GM23248 (cell line): Measurements from ENCODE around the gene NALCN.

Experiments
- EZH2 ChIP-seq: fragments of 200-600 bp; sonication (generic); IDR thresholded peaks from 2 replicates; pipeline ENCODE4 v1.6.1; 2018; ENCODE audit warnings: antibody characterized with exemption, mild to moderate bottlenecking; ENCODE audit not compliant: insufficient read depth, poor library complexity, severe bottlenecking
- EZH2phosphoT487 ChIP-seq: fragments of 200-600 bp; sonication (generic); IDR thresholded peaks from 2 replicates; pipeline ENCODE4 v1.6.1; 2018; ENCODE audit warnings: antibody characterized with exemption, moderate library complexity, mild to moderate bottlenecking, low read depth; ENCODE audit not compliant: insufficient read depth

DNA sequence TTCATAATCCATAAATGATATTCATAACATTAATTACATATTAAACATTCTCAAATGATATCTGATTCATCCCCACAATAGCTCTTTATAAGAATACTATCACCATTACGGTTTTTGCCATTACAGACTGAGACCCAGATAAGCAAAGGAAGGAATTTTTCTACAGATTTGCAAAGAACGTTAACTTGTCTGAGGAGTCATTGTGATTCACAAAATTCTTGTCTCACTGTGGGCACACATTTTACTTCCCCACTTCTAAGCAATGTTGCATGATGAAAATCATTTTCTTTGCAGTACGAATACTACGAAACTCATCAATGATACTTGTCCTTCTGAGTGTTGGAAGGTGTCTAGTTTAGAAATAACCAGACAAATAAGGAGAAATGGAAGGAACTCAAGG, 70.1 kb downstream of the NALCN start:
- TF ChIP-seq EZH2 (no peak), EZH2phosphoT487 (no peak)
